Natural killer cell (primary cell): ENCODE data around the gene CLEC19A. TPM values are rescaled to one million over a fixed set of nuclear protein-coding genes. Genes with fewer than 3 reads are reported as not detected.
"Not testable (repeated sequence)": the region's sequence is repeated elsewhere in the genome, so short reads cannot be mapped to it uniquely, and the experiment has no call there.

Source experiments
- ATAC-seq, 3 donors: fragments of 150-1000 bp in 2 of 3; fragments of 200-7000 bp in 1 of 3; cut with Tn5 transposase; 1 replicate in 1 of 3; 2 replicates in 2 of 3; pipeline ENCODE4 v1.10.0; 2021; ENCODE audit warnings: mild to moderate bottlenecking in 2 of 3, moderate library complexity in 2 of 3
- DNase-seq, 2 donors: peaks; one replicate each; pipeline versions ENCODE4 v3.0.0 to v3.0.0-alpha.2; 2013 to 2021; ENCODE audit warnings: mixed read lengths in 1 of 2
- H3K27ac ChIP-seq: one replicate; pipeline ENCODE4 v1.5.1; 2013; ENCODE audit warnings: mild to moderate bottlenecking, low read length
- H3K27me3 ChIP-seq: one replicate; pipeline ENCODE4 v1.6.1; 2013; ENCODE audit warnings: low read length; ENCODE audit not compliant: control insufficient read depth, insufficient read depth
- H3K36me3 ChIP-seq: one replicate; pipeline ENCODE4 v1.6.1; 2013; ENCODE audit warnings: low read length; ENCODE audit not compliant: control insufficient read depth, insufficient read depth
- H3K4me1 ChIP-seq: one replicate; pipeline ENCODE4 v1.6.1; 2013; ENCODE audit warnings: low read length; ENCODE audit not compliant: control insufficient read depth, insufficient read depth
- H3K4me3 ChIP-seq: one replicate; pipeline ENCODE4 v1.5.1; 2013; ENCODE audit warnings: low read length
- H3K9me3 ChIP-seq: one replicate; pipeline ENCODE4 v1.6.1; 2013; ENCODE audit warnings: low read length; ENCODE audit not compliant: control insufficient read depth, insufficient read depth
- H3K27ac Mint-ChIP-seq, 2 donors: one replicate each; pipeline ENCODE4 v1.8.0; 2022; ENCODE audit warnings: mild to moderate bottlenecking in 2 of 2, mixed read lengths in 2 of 2, moderate library complexity in 1 of 2
- H3K27me3 Mint-ChIP-seq, 2 donors: one replicate each; pipeline ENCODE4 v1.8.0; 2022; ENCODE audit warnings: low read depth in 2 of 2, mixed read lengths in 2 of 2
- H3K36me3 Mint-ChIP-seq: one replicate; pipeline ENCODE4 v1.8.0; 2022; ENCODE audit warnings: mixed read lengths
- H3K4me1 Mint-ChIP-seq, 2 donors: one replicate each; pipeline ENCODE4 v1.8.0; 2022; ENCODE audit warnings: mixed read lengths in 2 of 2
- H3K4me3 Mint-ChIP-seq: one replicate; pipeline ENCODE4 v1.8.0; 2022; ENCODE audit warnings: mild to moderate bottlenecking, moderate library complexity, mixed read lengths
- H3K9me3 Mint-ChIP-seq, 2 donors: one replicate each; pipeline ENCODE4 v1.8.0; 2022; ENCODE audit warnings: mixed read lengths in 2 of 2
- CTCF ChIP-seq: fragments of 200-600 bp; IDR thresholded peaks from one replicate; pipeline ENCODE4 v1.8.0; 2022; ENCODE audit warnings: antibody characterized with exemption
- WGBS: methylation state at CpG from one replicate; pipeline ENCODE4 v1.1.7; 2013; ENCODE audit warnings: missing lambda C conversion rate; ENCODE audit not compliant: insufficient coverage; 5-methylcytosine and 5-hydroxymethylcytosine counted together
- intact Hi-C: fragments of 100-400 bp; cut with micrococcal nuclease; formaldehyde crosslinking; loops from one replicate; pipeline ENCODE4 v1.14.2; 2022
- total RNA-seq, 4 donors: library from RNA; stranded (reverse); fragments of 120-200 nt in 1 of 4; gene quantifications; one replicate each; pipeline versions ENCODE4 v1.2.3 to v1.2.4, GENCODE V29; 2013 to 2022

CLEC19A gene
- total RNA-seq, 3 donors from 2014 or later (not counting 1 experiment from before 2014, with no cell fraction given) = not detected

- Mint-ChIP-seq H3K4me3 (no peak overlapping the region), H3K9me3 (no peaks in the 10 kb centered on the region), H3K4me1 (no peaks in the 10 kb centered on the region), H3K27ac (no peak overlapping the region), H3K27me3 (peaks cover 0 to 2% of the 10 kb centered on the region in 2 donors), H3K36me3 (no peaks in the 10 kb centered on the region)
- Histone ChIP-seq H3K4me1 (no peaks in the 10 kb centered on the region), H3K4me3 (no peak overlapping the region), H3K9me3 (no peaks in the 10 kb centered on the region), H3K27me3 (no peaks in the 10 kb centered on the region), H3K27ac (no peak overlapping the region), H3K36me3 (no peaks in the 10 kb centered on the region)
- no peak for TF ChIP-seq CTCF
- 79% methylated on average over 2 of the region's 2 CpGs for WGBS
- intact Hi-C loops = no loop called here
- DNase-seq (no peak), ATAC-seq (no peak)
Measured at GRCh38 chr16:19314718-19315425, 29.3 kb downstream of the CLEC19A start.

DNA sequence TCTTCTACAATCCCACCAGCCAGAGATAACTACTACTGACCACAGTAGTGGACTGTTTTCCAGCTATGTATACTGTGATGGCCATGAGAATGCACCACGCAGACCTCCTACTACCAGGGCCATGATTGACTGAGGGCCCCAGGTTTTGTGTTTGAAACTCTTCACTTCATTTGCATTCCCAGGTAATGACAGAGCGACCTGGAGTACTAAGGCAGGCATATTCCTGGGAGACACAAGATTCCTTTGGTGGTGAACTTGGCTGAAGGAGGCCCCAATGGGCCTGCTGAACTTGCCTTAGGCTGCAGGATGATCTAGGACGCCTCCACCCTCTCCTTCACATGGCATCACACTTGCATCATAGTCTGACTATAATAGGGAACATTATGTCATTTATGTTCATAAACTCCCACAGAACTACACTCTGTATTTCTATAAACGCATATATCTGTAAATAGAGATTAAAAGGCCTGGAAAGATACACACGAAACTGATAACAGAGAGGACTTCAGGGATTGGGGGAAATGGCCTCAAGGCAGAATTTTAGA lies 30.4 kb downstream of the CLEC19A start:
- H3K27ac ChIP-seq = no peak overlapping the region
- Mint-ChIP-seq H3K36me3 (no peaks in the 10 kb centered on the region), H3K9me3 (no peaks in the 10 kb centered on the region), H3K4me3 (no peak overlapping the region), H3K27ac (no peak overlapping the region), H3K4me1 (no peaks in the 10 kb centered on the region), H3K27me3 (peaks cover 0 to 2% of the 10 kb centered on the region in 2 donors)
- 85% methylated on average over 4 of the region's 5 CpGs for WGBS
- no peak overlapping the region for H3K4me3 ChIP-seq
- no peak for TF ChIP-seq CTCF
- no peaks in the 10 kb centered on the region for H3K27me3 ChIP-seq
- ATAC-seq (no peak), DNase-seq (no peak)
- H3K9me3 ChIP-seq = no peaks in the 10 kb centered on the region
- H3K36me3 ChIP-seq = no peaks in the 10 kb centered on the region
- H3K4me1 ChIP-seq = no peaks in the 10 kb centered on the region
- intact Hi-C loops = no loop called here

DNA sequence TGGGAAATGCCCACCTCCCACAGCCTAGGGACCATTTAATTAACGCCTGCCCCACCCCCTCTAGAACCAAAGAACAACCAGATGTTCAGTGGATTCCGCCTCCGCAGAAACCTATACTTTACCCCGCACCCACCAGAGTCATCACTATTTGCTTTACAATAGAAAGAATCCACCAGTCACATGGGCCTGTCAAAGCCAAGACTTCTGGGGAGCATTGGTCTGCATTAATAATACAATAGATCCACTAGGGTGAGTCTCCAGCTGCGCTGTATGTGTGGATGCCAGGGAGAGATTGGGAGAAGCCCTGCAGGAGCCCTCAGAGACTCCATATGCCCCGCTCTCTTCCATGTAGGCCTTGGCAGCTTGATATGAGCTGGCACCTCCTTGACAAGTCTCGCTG lies 31.3 kb downstream of the CLEC19A start:
- no peak overlapping the region for H3K27ac Mint-ChIP-seq
- Histone ChIP-seq H3K36me3 (no peaks in the 10 kb centered on the region), H3K27ac (no peak overlapping the region), H3K27me3 (no peaks in the 10 kb centered on the region), H3K4me1 (no peaks in the 10 kb centered on the region), H3K9me3 (no peaks in the 10 kb centered on the region), H3K4me3 (no peak overlapping the region)
- no peak for ATAC-seq
- peaks cover 0 to 2% of the 10 kb centered on the region in 2 donors for H3K27me3 Mint-ChIP-seq
- no peaks in the 10 kb centered on the region for H3K9me3 Mint-ChIP-seq
- H3K4me3 Mint-ChIP-seq = no peak overlapping the region
- 66% methylated on average over 7 of the region's 7 CpGs for WGBS
- intact Hi-C loops = no loop called here
- no peaks in the 10 kb centered on the region for H3K4me1 Mint-ChIP-seq
- no peak for DNase-seq
- TF ChIP-seq CTCF = no peak
- no peaks in the 10 kb centered on the region for H3K36me3 Mint-ChIP-seq

DNA sequence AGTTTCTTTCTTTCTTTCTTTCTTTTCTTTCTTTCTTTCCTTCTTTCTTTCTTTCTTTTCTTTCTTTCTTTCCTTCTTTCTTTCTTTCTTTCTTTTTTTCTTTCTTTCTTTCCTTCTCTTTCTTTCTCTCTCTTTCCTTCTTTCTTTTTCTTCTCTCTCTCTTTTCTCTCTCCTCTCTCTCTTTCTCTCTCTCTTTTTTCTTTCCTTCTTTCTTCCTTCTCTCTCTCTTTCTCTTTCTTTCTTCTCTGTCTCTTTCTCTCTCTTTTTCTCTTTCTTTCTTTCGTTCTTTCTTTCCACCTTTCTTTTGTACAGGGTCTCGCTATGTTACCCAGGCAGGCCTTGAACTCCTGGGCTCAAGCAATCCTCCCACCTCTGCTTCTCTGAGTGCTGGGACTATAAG lies 35.7 kb downstream of the CLEC19A start:
- H3K4me1 ChIP-seq, H3K36me3 ChIP-seq, H3K9me3 ChIP-seq, H3K27ac ChIP-seq, H3K27me3 Mint-ChIP-seq, ATAC-seq, DNase-seq, H3K4me3 ChIP-seq, H3K4me1 Mint-ChIP-seq, H3K27ac Mint-ChIP-seq, H3K36me3 Mint-ChIP-seq, intact Hi-C loops, H3K9me3 Mint-ChIP-seq, H3K4me3 Mint-ChIP-seq, H3K27me3 ChIP-seq: not testable (repeated sequence)
- 89% methylated on average over 2 of the region's 2 CpGs for WGBS
